H1 (cell line): ENCODE data around the gene CEBPE. TPM values are rescaled to one million over a fixed set of nuclear protein-coding genes. Genes with fewer than 3 reads are reported as not detected.

ENCODE experiments used
- CTCF ChIA-PET: fragments of 300-600 bp; sonication (Branson Sonifier 250); formaldehyde crosslinking; loops from one replicate; lab custom pipeline; 2021; ENCODE audit not compliant: partially characterized antibody; lab: Charles Lee
- POLR2A ChIA-PET: fragments of 300-600 bp; sonication (Branson Sonifier 250); formaldehyde crosslinking; loops from one replicate; lab custom pipeline; 2021; ENCODE audit warnings: inconsistent platforms; ENCODE audit not compliant: partially characterized antibody; lab: Charles Lee
- DNase-seq, 2 experiments: peaks; one replicate each; pipeline versions ENCODE4 v3.0.0 to v3.0.0-alpha.2; 2010 to 2022; ENCODE audit warnings: low spot score in 2 of 2, low read depth in 1 of 2, mixed read lengths in 1 of 2
- FAIRE-seq: peaks from 2 replicates; lab custom pipeline; 2011; peaks lifted over from hg19 to GRCh38; lab: Jason Lieb, UNC
- H2AFZ ChIP-seq: 2 replicates; pipeline ENCODE4 v1.8.1; 2012; ENCODE audit warnings: low read length, inconsistent platforms
- H2AK5ac ChIP-seq: 2 replicates; pipeline ENCODE4 v1.6.1; 2013; ENCODE audit warnings: low read depth, low read length
- H2BK120ac ChIP-seq: replicated peaks from 2 replicates; pipeline ENCODE3; 2013; ENCODE audit warnings: low read depth, low read length, inconsistent platforms
- H2BK12ac ChIP-seq: 2 replicates; pipeline ENCODE4 v1.6.1; 2013; ENCODE audit warnings: low read depth, low read length
- H2BK15ac ChIP-seq: 2 replicates; pipeline ENCODE4 v1.6.1; 2013; ENCODE audit warnings: low read length
- H2BK20ac ChIP-seq: 2 replicates; pipeline ENCODE4 v1.6.1; 2013; ENCODE audit warnings: low read length
- H2BK5ac ChIP-seq: 2 replicates; pipeline ENCODE4 v1.6.1; 2013; ENCODE audit warnings: low read depth, low read length
- H3K14ac ChIP-seq: 2 replicates; pipeline ENCODE4 v1.6.1; 2013; ENCODE audit warnings: inconsistent platforms; ENCODE audit not compliant: insufficient read length
- H3K18ac ChIP-seq: 2 replicates; pipeline ENCODE4 v1.6.1; 2013; ENCODE audit warnings: low read length; ENCODE audit errors: extremely low read depth
- H3K23ac ChIP-seq: 2 replicates; pipeline ENCODE4 v1.6.1; 2013; ENCODE audit warnings: inconsistent platforms; ENCODE audit not compliant: insufficient read length
- H3K23me2 ChIP-seq: 2 replicates; pipeline ENCODE4 v1.6.1; 2013; ENCODE audit warnings: low read depth, low read length
- H3K27ac ChIP-seq: 2 replicates; pipeline ENCODE4 v1.6.1; 2011; ENCODE audit warnings: low read depth, low read length, inconsistent platforms
- H3K27me3 ChIP-seq, 4 experiments: replicated peaks in 1 of 4; 1 replicate in 1 of 4; 2 replicates in 3 of 4; pipeline versions ENCODE4 v1.6.1 to v1.8.1; 2011 to 2013; ENCODE audit warnings: low read length in 3 of 4, mild to moderate bottlenecking in 3 of 4, inconsistent platforms in 2 of 4, mixed read lengths in 2 of 4, moderate library complexity in 1 of 4; ENCODE audit not compliant: control insufficient read depth in 3 of 4, insufficient read depth in 3 of 4; ENCODE audit errors: extremely low read depth in 1 of 4
- H3K36me3 ChIP-seq, 4 experiments: 2 replicates each; pipeline versions ENCODE4 v1.6.1 to v1.8.1; 2011 to 2013; ENCODE audit warnings: mild to moderate bottlenecking in 4 of 4, low read length in 3 of 4, moderate library complexity in 2 of 4, control low read depth in 1 of 4, inconsistent platforms in 1 of 4; ENCODE audit not compliant: insufficient read depth in 4 of 4, control insufficient read depth in 2 of 4
- H3K4ac ChIP-seq: replicated peaks from 2 replicates; pipeline ENCODE3; 2013; ENCODE audit warnings: low read length, low read depth, mixed read lengths, inconsistent platforms; ENCODE audit not compliant: insufficient read length
- H3K4me1 ChIP-seq, 4 experiments: replicated peaks in 1 of 4; 1 replicate in 1 of 4; 2 replicates in 3 of 4; pipeline versions ENCODE4 v1.6.1 to v1.8.1; 2011 to 2013; ENCODE audit warnings: low read length in 3 of 4, inconsistent platforms in 2 of 4, mixed read lengths in 1 of 4; ENCODE audit not compliant: insufficient read depth in 4 of 4, control insufficient read depth in 3 of 4
- H3K4me2 ChIP-seq, 2 experiments: 2 replicates each; pipeline versions ENCODE4 v1.6.1 to v1.8.1; 2011 to 2013; ENCODE audit warnings: low read depth in 2 of 2, low read length in 2 of 2, control low read depth in 1 of 2, inconsistent platforms in 1 of 2, mild to moderate bottlenecking in 1 of 2; ENCODE audit not compliant: insufficient read depth in 1 of 2
- H3K4me3 ChIP-seq, 4 experiments: fragments of 200-600, 300-600 bp in 1 of 4; sonication (generic), shearing (Covaris generic), sonication (Bioruptor Twin) in 1 of 4; 2 replicates each; pipeline versions ENCODE4 v1.5.1 to v1.8.1; 2011 to 2016; ENCODE audit warnings: low read length in 4 of 4, low read depth in 3 of 4, control low read depth in 2 of 4, inconsistent platforms in 2 of 4, mild to moderate bottlenecking in 2 of 4, mixed read lengths in 1 of 4, moderate library complexity in 1 of 4; ENCODE audit not compliant: insufficient read depth in 2 of 4; ENCODE audit errors: extremely low read depth in 1 of 4
- H3K56ac ChIP-seq: replicated peaks from 2 replicates; pipeline ENCODE3; 2013; ENCODE audit warnings: low read depth, mild to moderate bottlenecking, mixed read lengths, low read length, inconsistent platforms; ENCODE audit not compliant: insufficient read length
- H3K79me1 ChIP-seq: 2 replicates; pipeline ENCODE4 v1.6.1; 2013; ENCODE audit warnings: low read depth, low read length, control low read depth
- H3K79me2 ChIP-seq, 2 experiments: 2 replicates each; pipeline versions ENCODE4 v1.6.1 to v1.8.1; 2012 to 2013; ENCODE audit warnings: low read length in 2 of 2, mild to moderate bottlenecking in 2 of 2, inconsistent platforms in 1 of 2; ENCODE audit not compliant: insufficient read depth in 2 of 2, control insufficient read depth in 1 of 2
- H3K9ac ChIP-seq, 4 experiments: replicated peaks in 1 of 4; 1 replicate in 1 of 4; 2 replicates in 3 of 4; pipeline versions ENCODE4 v1.6.1 to v1.8.1; 2011 to 2013; ENCODE audit warnings: low read depth in 3 of 4, low read length in 3 of 4, control low read depth in 2 of 4, mild to moderate bottlenecking in 2 of 4, moderate library complexity in 2 of 4, inconsistent platforms in 1 of 4; ENCODE audit errors: extremely low read depth in 1 of 4
- H3K9me3 ChIP-seq, 2 experiments: 2 replicates each; pipeline versions ENCODE4 v1.6.1 to v1.8.1; 2012 to 2013; ENCODE audit warnings: mild to moderate bottlenecking in 2 of 2, moderate library complexity in 2 of 2, control low read depth in 1 of 2, inconsistent platforms in 1 of 2, low read depth in 1 of 2, low read length in 1 of 2, mixed read lengths in 1 of 2; ENCODE audit not compliant: insufficient read depth in 2 of 2
- H4K20me1 ChIP-seq, 2 experiments: replicated peaks in 1 of 2; 2 replicates each; pipeline versions ENCODE3 to v1.8.1; 2011 to 2013; ENCODE audit warnings: inconsistent platforms in 2 of 2, low read length in 2 of 2, mild to moderate bottlenecking in 1 of 2; ENCODE audit not compliant: insufficient read depth in 2 of 2, control insufficient read depth in 1 of 2
- H4K5ac ChIP-seq: 2 replicates; pipeline ENCODE4 v1.6.1; 2013; ENCODE audit warnings: low read length, low read depth, mixed read lengths, inconsistent platforms; ENCODE audit not compliant: insufficient read length
- H4K8ac ChIP-seq: 2 replicates; pipeline ENCODE4 v1.8.0; 2013; ENCODE audit warnings: mild to moderate bottlenecking, moderate library complexity, low read length, inconsistent platforms; ENCODE audit not compliant: insufficient read depth; ENCODE audit errors: extremely low read depth
- H4K91ac ChIP-seq: replicated peaks from 2 replicates; pipeline ENCODE3; 2013; ENCODE audit warnings: low read length, mixed read lengths, inconsistent platforms; ENCODE audit not compliant: insufficient read length
- ASH2L ChIP-seq: fragments of 200-600, 300-600 bp; sonication (generic); IDR thresholded peaks from one replicate; pipeline ENCODE4 v1.7.1; 2017; ENCODE audit warnings: low read length
- CHD2 ChIP-seq: IDR thresholded peaks from 2 replicates; pipeline ENCODE4 v1.6.1; 2012; ENCODE audit warnings: low read length, improper control_type of control experiment
- EGR1 ChIP-seq: IDR thresholded peaks from 2 replicates; pipeline ENCODE4 v1.6.1; 2011; ENCODE audit warnings: low read depth, low read length, borderline replicate concordance
- JUN ChIP-seq: IDR thresholded peaks from 2 replicates; pipeline ENCODE4 v1.6.1; 2011; ENCODE audit warnings: low read depth, mild to moderate bottlenecking, improper control_type of control experiment, low read length
- MAX ChIP-seq: IDR thresholded peaks from 2 replicates; pipeline ENCODE4 v1.6.1; 2012; ENCODE audit warnings: inconsistent platforms
- NANOG ChIP-seq: IDR thresholded peaks from 2 replicates; pipeline ENCODE4 v1.6.1; 2011; ENCODE audit warnings: low read length, low read depth, mild to moderate bottlenecking, inconsistent platforms; ENCODE audit not compliant: insufficient read depth, poor library complexity, severe bottlenecking
- RBBP5 ChIP-seq: IDR thresholded peaks from 2 replicates; pipeline ENCODE4 v1.7.1; 2012; ENCODE audit warnings: low read depth, mild to moderate bottlenecking, inconsistent platforms, low read length, moderate library complexity, borderline replicate concordance
- SIRT6 ChIP-seq: IDR thresholded peaks from one replicate; pipeline ENCODE4 v1.7.1; 2012; ENCODE audit warnings: low read length, inconsistent platforms
- TAF1 ChIP-seq: IDR thresholded peaks from 2 replicates; pipeline ENCODE4 v1.6.1; 2011; ENCODE audit warnings: mild to moderate bottlenecking, low read depth, low read length
- TAF7 ChIP-seq: optimal IDR thresholded peaks from 2 replicates; pipeline ENCODE3; 2011; ENCODE audit warnings: low read depth, mild to moderate bottlenecking, inconsistent platforms, low read length, moderate library complexity, borderline replicate concordance
- ZNF274 ChIP-seq: IDR thresholded peaks from 2 replicates; pipeline ENCODE4 v1.7.0; 2012; ENCODE audit warnings: low read length, borderline replicate concordance; ENCODE audit errors: extremely low read depth
- WGBS, 2 experiments: shearing (Covaris generic) in 1 of 2; methylation state at CpG; one replicate each; pipeline versions ENCODE4 v1.1.6 to v1.1.7; 2013 to 2015; ENCODE audit warnings: low lambda C conversion rate in 2 of 2, mixed read lengths in 2 of 2, inconsistent platforms in 1 of 2, low coverage in 1 of 2, missing lambda C conversion rate in 1 of 2; ENCODE audit not compliant: insufficient replicate concordance in 2 of 2, insufficient coverage in 1 of 2, insufficient read length in 1 of 2; ENCODE audit errors: extremely low coverage in 1 of 2, missing lambda C conversion rate in 1 of 2; 5-methylcytosine and 5-hydroxymethylcytosine counted together
- polyA plus RNA-seq, 7 experiments: library from polyadenylated mRNA; depleted of rRNA in 3 of 7; stranded (reverse) in 5 of 7; unstranded in 2 of 7; fragments of >200 nt in 5 of 7; fragments of 200-250 nt in 2 of 7; gene quantifications; 1 replicate in 5 of 7; 2 replicates in 1 of 7; 4 replicates in 1 of 7; pipeline versions ENCODE4 v1.2.1 to v1.2.3, GENCODE V29; 2011 to 2013; ENCODE audit warnings: missing spikeins in 2 of 7, mixed read lengths in 2 of 7
- total RNA-seq: library from RNA; stranded (reverse); fragmentation: NEBNext Ultra II Directional; extraction: Animal tissue kit (Norgen Biotek cat#: 25700); gene quantifications from 2 replicates; pipeline ENCODE4 v1.2.1, GENCODE V29; 2021

The CEBPE gene
- total and polyA plus RNA-seq, 2 of the 8 experiments (the other 6 are each of a cell fraction or from before 2014, with no cell fraction given) = 0.05 TPM; not detected in 1

- Histone ChIP-seq H3K4ac (no peak overlapping the region), H3K23ac (no peak overlapping the region), H4K5ac (no peak overlapping the region), H3K18ac (peak overlapping the region; percentile 48; the same call in 1 of the 2 replicates), H2BK15ac (peak overlapping the region; percentile 23; the same call in 1 of the 2 replicates), H3K27ac (no peak overlapping the region), H4K91ac (no peak overlapping the region), H3K9ac (0 out of 7 replicates have a peak overlapping the region, but pooled peaks of 1 of the 4 experiments have one; percentile 30), H2AFZ (0 out of 2 replicates have a peak overlapping the region, but pooled peaks have one; percentile 58), H3K14ac (no peak overlapping the region), H2AK5ac (no peak overlapping the region), H3K56ac (no peak overlapping the region), H3K4me3 (0 out of 8 replicates have a peak overlapping the region, but pooled peaks of 1 of the 4 experiments have one; percentile 17), H3K79me2 (no peaks in the 10 kb centered on the region), H2BK12ac (0 out of 2 replicates have a peak overlapping the region, but pooled peaks have one; percentile 20), H3K79me1 (no peaks in the 10 kb centered on the region), H3K27me3 (peaks cover 0 to 3% (median 0%) of the 10 kb centered on the region in 4 experiments; a peak in 2 of 7 replicates), H2BK5ac (0 out of 2 replicates have a peak overlapping the region, but pooled peaks have one; percentile 57), H4K8ac (no peak overlapping the region), H4K20me1 (no peaks in the 10 kb centered on the region), H3K9me3 (peaks cover 0 to 3% of the 10 kb centered on the region in 2 experiments; a peak in 2 of 4 replicates), H3K23me2 (no peaks in the 10 kb centered on the region; the same call in 1 of the 2 replicates), H3K36me3 (no peaks in the 10 kb centered on the region), H2BK120ac (no peak overlapping the region), H3K4me1 (peaks cover 0 to 14% (median 4%) of the 10 kb centered on the region in 4 experiments; a peak in 6 of 7 replicates), H2BK20ac (0 out of 2 replicates have a peak overlapping the region, but pooled peaks have one; percentile 50), H3K4me2 (peak overlapping the region in 1 of 2 experiments; percentile 35; a peak in 1 of 4 replicates)
- WGBS, 2 experiments = 71% methylated on average over 8 of the region's 10 CpGs; no CpG with 5 or more reads in 1 of the 2 experiments
- POLR2A ChIA-PET = interaction anchor here (0.7 to 3.1 kb wide), 9 partner anchors 7 to 424 kb away, joined by 3 to 10 read pairs (median 4); no protein-coding TSS in a partner anchor
- FAIRE-seq (no peak), DNase-seq (no peak)
- CTCF ChIA-PET = interaction anchor here (1.0 to 3.7 kb wide), 18 partner anchors 7 to 267 kb away, joined by 3 to 22 read pairs (median 5); partner anchors contain the start of genes CDH24, CIROP and PABPN1
- TF ChIP-seq MAX = no peak
- TF ChIP-seq TAF7 = no peak
- TF ChIP-seq JUN = no peak
- TF ChIP-seq SIRT6 = no peak
- no peak for TF ChIP-seq RBBP5
- TF ChIP-seq NANOG = no peak
- no peak for TF ChIP-seq ZNF274
- no peak for TF ChIP-seq EGR1
- TF ChIP-seq TAF1 = no peak
- TF ChIP-seq CHD2 = no peak
- no peak for TF ChIP-seq ASH2L
Measured at GRCh38 chr14:23113431-23114119, 5.5 kb downstream of the CEBPE start.
